ENCODE results near the gene LRRFIP1. TPM values are rescaled to one million over a fixed set of nuclear protein-coding genes. Genes with fewer than 3 reads are reported as not detected.

Gene LRRFIP1
- total and polyA plus RNA-seq, 4 experiments from 2014 or later = 88.0 to 198 (median 117) TPM

- ChIA-PET CTCF (ENCODE audit: partially characterized antibody) (interaction anchor here (1.4 to 13.6 kb wide), 4 partner anchors 13 to 55 kb away, joined by 4 to 135 read pairs (median 58); no protein-coding TSS in a partner anchor), POLR2A (ENCODE audit: partially characterized antibody) (interaction anchor here (0.8 to 2.9 kb wide), 5 partner anchors 15 to 54 kb away, joined by 3 to 10 read pairs (median 4); no protein-coding TSS in a partner anchor)
- Histone ChIP-seq H3K27me3 (ENCODE audit: insufficient read depth, low read length) (no peaks in the 10 kb centered on the region), H3K9me3 (ENCODE audit: control insufficient read depth in 1 of 2, low read length in 2 of 2) (no peaks in the 10 kb centered on the region), H3K4me3 (ENCODE audit: low read length in 2 of 2) (no peak overlapping the region), H3K27ac (ENCODE audit: low read depth, low read length) (no peak overlapping the region), H3K36me3 (ENCODE audit: insufficient read depth, low read length) (peaks cover 7% of the 10 kb centered on the region), H3K4me1 (ENCODE audit: insufficient read depth, low read length) (peaks cover 66% of the 10 kb centered on the region)
- Mint-ChIP-seq H3K27ac (peak overlapping the region in 3 of 7 donors; percentile 3 to 43 (median 33)), H3K4me3 (no peak overlapping the region), H3K36me3 (peaks cover 11 to 53% of the 10 kb centered on the region in 2 donors), H3K9me3 (no peaks in the 10 kb centered on the region), H3K4me1 (peaks cover 54 to 95% (median 71%) of the 10 kb centered on the region in 4 donors), H3K27me3 (no peaks in the 10 kb centered on the region)
- DNase-seq = no peak
- intact Hi-C loops (cut with micrococcal nuclease) = no loop called here
Observed at GRCh38 chr2:237727363-237727762, 100.0 kb downstream of the LRRFIP1 start.

DNA sequence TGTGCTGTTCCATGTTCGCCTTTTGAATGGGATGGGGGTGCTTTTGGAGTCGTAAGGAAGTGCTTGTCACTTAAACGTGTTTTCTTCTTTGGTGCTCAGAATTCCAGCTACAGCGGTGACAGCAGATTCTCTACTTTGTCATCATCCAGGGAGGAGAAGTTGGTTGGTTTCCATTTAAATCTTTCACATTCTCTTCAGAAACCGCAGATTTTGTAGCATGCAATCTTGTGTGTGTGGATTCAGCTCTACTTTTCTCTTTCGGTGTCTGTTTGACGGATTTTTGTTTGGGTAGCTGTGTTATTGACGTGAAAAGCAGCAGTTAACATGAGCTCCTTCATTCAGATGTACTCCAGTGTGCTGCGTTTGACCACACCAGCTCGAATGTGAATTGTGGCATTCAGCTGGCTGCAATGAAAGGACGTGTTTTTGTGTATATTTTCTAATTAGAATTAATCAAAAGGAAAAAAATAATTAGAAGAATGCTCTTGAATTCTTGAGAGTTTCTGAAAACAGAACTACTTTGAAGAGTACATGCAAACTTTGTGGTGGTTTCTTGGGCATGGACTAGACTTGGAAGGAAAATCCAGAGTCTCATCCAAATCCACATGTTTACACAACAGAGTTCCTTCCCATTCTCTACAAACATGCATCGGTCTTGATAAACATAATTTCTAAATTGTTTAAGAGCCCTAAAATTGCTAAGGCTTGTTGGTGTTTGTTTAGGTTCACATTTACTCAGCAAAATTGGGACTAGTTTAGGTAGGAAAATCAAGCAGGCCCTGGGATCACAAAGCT is 102.5 kb downstream of the LRRFIP1 start:
- no peaks in the 10 kb centered on the region for H3K27me3 ChIP-seq (ENCODE audit: insufficient read depth, low read length)
- CTCF ChIA-PET (ENCODE audit: partially characterized antibody) = interaction anchor here (1.2 to 13.6 kb wide), 5 partner anchors 11 to 57 kb away, joined by 4 to 135 read pairs (median 20); no protein-coding TSS in a partner anchor
- no peak for DNase-seq
- peak overlapping the region in 7 of 8 donors; percentile 7 to 83 (median 61) for H3K4me3 Mint-ChIP-seq
- no peak overlapping the region for H3K4me3 ChIP-seq (ENCODE audit: low read length in 2 of 2)
- peaks cover 54 to 88% (median 72%) of the 10 kb centered on the region in 4 donors for H3K4me1 Mint-ChIP-seq
- H3K9me3 Mint-ChIP-seq = no peaks in the 10 kb centered on the region
- no peaks in the 10 kb centered on the region for H3K9me3 ChIP-seq (ENCODE audit: control insufficient read depth in 1 of 2, low read length in 2 of 2)
- peaks cover 64% of the 10 kb centered on the region for H3K4me1 ChIP-seq (ENCODE audit: insufficient read depth, low read length)
- H3K36me3 Mint-ChIP-seq = peaks cover 5 to 40% of the 10 kb centered on the region in 2 donors
- peak overlapping the region; percentile 44 to 92 (median 85) for H3K27ac Mint-ChIP-seq
- H3K36me3 ChIP-seq (ENCODE audit: insufficient read depth, low read length) = peaks cover 8% of the 10 kb centered on the region
- POLR2A ChIA-PET (ENCODE audit: partially characterized antibody) = interaction anchor here (0.9 to 3.7 kb wide), 6 partner anchors 15 to 57 kb away, joined by 3 to 22 read pairs (median 4); no protein-coding TSS in a partner anchor
- no peak overlapping the region for H3K27ac ChIP-seq (ENCODE audit: low read depth, low read length)
- H3K27me3 Mint-ChIP-seq = no peaks in the 10 kb centered on the region
- intact Hi-C loops (cut with micrococcal nuclease) = loop anchor here (5.0 kb wide), 1 partner anchor 33 kb away; no protein-coding TSS in a partner anchor

- H3K9me3 ChIP-seq (ENCODE audit: control insufficient read depth in 1 of 2, low read length in 2 of 2) = no peaks in the 10 kb centered on the region
- Mint-ChIP-seq H3K27me3 (no peaks in the 10 kb centered on the region), H3K4me3 (peak overlapping the region in 7 of 8 donors; percentile 46 to 83 (median 63)), H3K4me1 (peaks cover 47 to 84% (median 69%) of the 10 kb centered on the region in 4 donors), H3K9me3 (no peaks in the 10 kb centered on the region), H3K27ac (peak overlapping the region; percentile 67 to 92 (median 85)), H3K36me3 (peaks cover 10 to 43% of the 10 kb centered on the region in 2 donors)
- ChIA-PET CTCF (ENCODE audit: partially characterized antibody) (interaction anchor here (1.3 to 13.6 kb wide), 4 partner anchors 14 to 59 kb away, joined by 3 to 135 read pairs (median 52); no protein-coding TSS in a partner anchor), POLR2A (ENCODE audit: partially characterized antibody) (interaction anchor here (0.8 to 3.7 kb wide), 8 partner anchors 13 to 59 kb away, joined by 3 to 22 read pairs (median 6); no protein-coding TSS in a partner anchor)
- no peaks in the 10 kb centered on the region for H3K27me3 ChIP-seq (ENCODE audit: insufficient read depth, low read length)
- peaks cover 60% of the 10 kb centered on the region for H3K4me1 ChIP-seq (ENCODE audit: insufficient read depth, low read length)
- intact Hi-C loops (cut with micrococcal nuclease) = loop anchor here (5.0 kb wide), 1 partner anchor 34 kb away; no protein-coding TSS in a partner anchor
- H3K27ac ChIP-seq (ENCODE audit: low read depth, low read length) = peak overlapping the region; percentile 24
- peaks cover 19% of the 10 kb centered on the region for H3K36me3 ChIP-seq (ENCODE audit: insufficient read depth, low read length)
- H3K4me3 ChIP-seq (ENCODE audit: low read length in 2 of 2) = no peak overlapping the region
- DNase-seq = peak in 1 of 5 donors; percentile 51
Observed at GRCh38 chr2:237731663-237732062, 104.3 kb downstream of the LRRFIP1 start.

- intact Hi-C loops (cut with micrococcal nuclease) = loop anchor here (5.0 kb wide), 1 partner anchor 35 kb away; no protein-coding TSS in a partner anchor
- peaks cover 10 to 40% of the 10 kb centered on the region in 2 donors for H3K36me3 Mint-ChIP-seq
- Histone ChIP-seq H3K27ac (ENCODE audit: low read depth, low read length) (no peak overlapping the region), H3K27me3 (ENCODE audit: insufficient read depth, low read length) (no peaks in the 10 kb centered on the region), H3K4me1 (ENCODE audit: insufficient read depth, low read length) (peaks cover 60% of the 10 kb centered on the region), H3K9me3 (ENCODE audit: control insufficient read depth in 1 of 2, low read length in 2 of 2) (no peaks in the 10 kb centered on the region), H3K36me3 (ENCODE audit: insufficient read depth, low read length) (peaks cover 21% of the 10 kb centered on the region), H3K4me3 (ENCODE audit: low read length in 2 of 2) (no peak overlapping the region)
- no peaks in the 10 kb centered on the region for H3K9me3 Mint-ChIP-seq
- peaks cover 47 to 82% (median 67%) of the 10 kb centered on the region in 4 donors for H3K4me1 Mint-ChIP-seq
- no peak for DNase-seq
- H3K4me3 Mint-ChIP-seq = peak overlapping the region in 7 of 8 donors; percentile 10 to 63 (median 27)
- no peaks in the 10 kb centered on the region for H3K27me3 Mint-ChIP-seq
- peak overlapping the region in 5 of 7 donors; percentile 80 to 93 (median 85) for H3K27ac Mint-ChIP-seq
- ChIA-PET POLR2A (ENCODE audit: partially characterized antibody) (interaction anchor here (0.8 to 3.7 kb wide), 7 partner anchors 27 to 59 kb away, joined by 3 to 22 read pairs (median 4); no protein-coding TSS in a partner anchor), CTCF (ENCODE audit: partially characterized antibody) (interaction anchor here (1.5 to 13.6 kb wide), 3 partner anchors 13 to 59 kb away, joined by 7 to 135 read pairs (median 97); no protein-coding TSS in a partner anchor)
Observed at GRCh38 chr2:237732070-237732469, 104.7 kb downstream of the LRRFIP1 start.

GRCh38 chr2:237732790-237733381 is 105.5 kb downstream of the LRRFIP1 start:
- Mint-ChIP-seq H3K27me3 (no peaks in the 10 kb centered on the region), H3K36me3 (peaks cover 12 to 45% of the 10 kb centered on the region in 2 donors), H3K4me1 (peaks cover 48 to 82% (median 67%) of the 10 kb centered on the region in 4 donors), H3K27ac (peak overlapping the region; percentile 57 to 93 (median 85)), H3K9me3 (no peaks in the 10 kb centered on the region), H3K4me3 (peak overlapping the region in 6 of 8 donors; percentile 7 to 83 (median 66))
- Histone ChIP-seq H3K4me3 (ENCODE audit: low read length in 2 of 2) (no peak overlapping the region), H3K9me3 (ENCODE audit: control insufficient read depth in 1 of 2, low read length in 2 of 2) (no peaks in the 10 kb centered on the region), H3K27me3 (ENCODE audit: insufficient read depth, low read length) (no peaks in the 10 kb centered on the region), H3K4me1 (ENCODE audit: insufficient read depth, low read length) (peaks cover 55% of the 10 kb centered on the region), H3K27ac (ENCODE audit: low read depth, low read length) (peak overlapping the region; percentile 24), H3K36me3 (ENCODE audit: insufficient read depth, low read length) (peaks cover 22% of the 10 kb centered on the region)
- CTCF ChIA-PET (ENCODE audit: partially characterized antibody) = interaction anchor here (11.9 to 13.6 kb wide), 2 partner anchors 12 to 60 kb away, joined by 97 to 135 read pairs; no protein-coding TSS in a partner anchor
- POLR2A ChIA-PET (ENCODE audit: partially characterized antibody) = interaction anchor here (1.1 to 2.5 kb wide), 3 partner anchors 39 to 58 kb away, joined by 4 to 19 read pairs (median 4); no protein-coding TSS in a partner anchor
- no peak for DNase-seq
- intact Hi-C loops (cut with micrococcal nuclease) = loop anchor here (5.0 kb wide), 1 partner anchor 36 kb away; no protein-coding TSS in a partner anchor

DNA sequence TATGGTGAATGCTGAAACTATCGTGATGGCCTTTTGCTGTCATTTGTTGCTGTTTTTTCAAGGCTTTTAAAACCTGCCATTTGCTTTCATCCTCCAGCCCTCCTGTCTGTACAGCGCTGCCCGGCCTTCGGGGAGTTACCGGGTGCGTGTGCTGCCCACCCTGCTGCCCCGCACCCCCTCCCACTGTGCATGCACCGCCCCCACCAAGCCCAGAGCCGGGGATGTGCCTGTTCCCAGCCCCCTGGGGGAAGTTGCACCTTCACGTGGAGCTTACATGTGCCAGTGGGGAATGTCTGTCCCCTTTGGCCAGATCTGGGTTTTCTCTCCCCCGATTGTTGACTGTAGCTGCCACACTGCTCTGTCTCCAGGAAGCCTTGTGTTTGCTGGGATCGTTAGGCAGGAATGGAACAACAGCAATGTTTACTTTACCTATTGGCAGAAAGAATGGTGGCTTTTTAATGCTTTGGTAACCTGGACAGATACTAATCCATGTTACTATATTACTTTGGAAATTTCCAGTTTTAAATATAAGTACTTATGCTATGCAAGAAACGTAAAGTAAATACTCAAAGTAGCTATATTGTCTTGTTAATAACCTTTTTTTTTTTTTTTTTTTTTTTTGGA is 106.4 kb downstream of the LRRFIP1 start:
- Histone ChIP-seq H3K4me3 (ENCODE audit: low read length in 2 of 2) (no peak overlapping the region), H3K27ac (ENCODE audit: low read depth, low read length) (peak overlapping the region; percentile 24), H3K4me1 (ENCODE audit: insufficient read depth, low read length) (peaks cover 54% of the 10 kb centered on the region), H3K9me3 (ENCODE audit: control insufficient read depth in 1 of 2, low read length in 2 of 2) (no peaks in the 10 kb centered on the region), H3K36me3 (ENCODE audit: insufficient read depth, low read length) (peaks cover 22% of the 10 kb centered on the region), H3K27me3 (ENCODE audit: insufficient read depth, low read length) (no peaks in the 10 kb centered on the region)
- Mint-ChIP-seq H3K9me3 (no peaks in the 10 kb centered on the region), H3K4me3 (peak overlapping the region in 2 of 8 donors; percentile 72 to 83), H3K36me3 (peaks cover 15 to 50% of the 10 kb centered on the region in 2 donors), H3K4me1 (peaks cover 45 to 80% (median 65%) of the 10 kb centered on the region in 4 donors), H3K27me3 (no peaks in the 10 kb centered on the region), H3K27ac (peak overlapping the region; percentile 67 to 93 (median 83))
- DNase-seq = no peak
- POLR2A ChIA-PET (ENCODE audit: partially characterized antibody) = interaction anchor here (1.3 to 1.9 kb wide), 4 partner anchors 31 to 59 kb away, joined by 3 to 6 read pairs (median 4); no protein-coding TSS in a partner anchor
- intact Hi-C loops (cut with micrococcal nuclease) = loop anchor here (5.0 kb wide), 1 partner anchor 36 kb away; no protein-coding TSS in a partner anchor
- CTCF ChIA-PET (ENCODE audit: partially characterized antibody) = interaction anchor here (11.9 to 13.6 kb wide), 2 partner anchors 11 to 61 kb away, joined by 97 to 135 read pairs; no protein-coding TSS in a partner anchor

Measured in CD4-positive, alpha-beta memory T cell (primary cell).